GM12865 (cell line): Measurements from ENCODE around the gene RBM8A.
A peak's percentile ranks its signal among the peaks of the same experiment; 100 is the strongest.

Experiments used
- DNase-seq: peaks from one replicate; pipeline ENCODE4 v3.0.0; 2010; ENCODE audit warnings: low read depth
- H3K4me3 ChIP-seq: 2 replicates; pipeline ENCODE4 v1.5.1; 2011; ENCODE audit warnings: mild to moderate bottlenecking, low read depth, low read length, control low read depth
- CTCF ChIP-seq: IDR thresholded peaks from 2 replicates; pipeline ENCODE4 v1.5.1; 2011; ENCODE audit warnings: low read length, control low read depth, low read depth, inconsistent platforms; ENCODE audit not compliant: insufficient read depth; ENCODE audit errors: missing control alignments

Gene RBM8A

GRCh38 chr1:145960468-145961108 lies 33.3 kb upstream of the RBM8A start:
- TF ChIP-seq CTCF, result no peak
- H3K4me3 ChIP-seq, result peak overlapping the region; percentile 52
- peak; percentile 41 for DNase-seq

GRCh38 chr1:145959957-145960467 lies 32.7 kb upstream of the RBM8A start:
- no peak for TF ChIP-seq CTCF
- no peak for DNase-seq
- peak overlapping the region; percentile 52 for H3K4me3 ChIP-seq

GRCh38 chr1:145959333-145959732 lies 32.0 kb upstream of the RBM8A start:
- no peak for DNase-seq
- TF ChIP-seq CTCF, result no peak
- no peak overlapping the region for H3K4me3 ChIP-seq

GRCh38 chr1:145958734-145959133 lies 31.4 kb upstream of the RBM8A start:
- no peak overlapping the region for H3K4me3 ChIP-seq
- no peak for DNase-seq
- TF ChIP-seq CTCF, result no peak

GRCh38 chr1:145957443-145958319 lies 30.4 kb upstream of the RBM8A start, which contains the start of gene LIX1L:
Gene LIX1L, minus strand, starts transcription at chr1:145958017. Its CDS starts 90 bp downstream, at chr1:145957927.
- peak within 1 kb of the TSS; percentile 80 for H3K4me3 ChIP-seq
- TF ChIP-seq CTCF, result no peak
- DNase-seq, result peak; percentile 97

GRCh38 chr1:145956781-145957442 lies 29.6 kb upstream of the RBM8A start:
- peak overlapping the region; percentile 80 for H3K4me3 ChIP-seq
- peak; percentile 48 for DNase-seq
- TF ChIP-seq CTCF, result no peak
